Esophagus squamous epithelium (tissue), 4 donors: ENCODE measurements around the gene SPTBN5.

Experiments
- POLR2A ChIP-seq, 4 donors: fragments of 450-650 bp; IDR thresholded peaks; one replicate each; pipeline ENCODE4 v1.6.1; 2017; ENCODE audit warnings: antibody characterized with exemption in 4 of 4, mild to moderate bottlenecking in 4 of 4, moderate library complexity in 3 of 4
- TF ChIP-seq, protein P1 (sequence below), 6 experiments: fragments of 450-650 bp in 4 of 6; fragments of 200-600 bp in 2 of 6; sonication (generic) in 2 of 6; IDR thresholded peaks; one replicate each; pipeline ENCODE4 v1.5.1; 2016 to 2019; ENCODE audit warnings: antibody characterized with exemption in 6 of 6, mild to moderate bottlenecking in 4 of 6, moderate library complexity in 4 of 6

GRCh38 chr15:41824062-41824745, 69.6 kb downstream of the SPTBN5 start:
- no peak for TF ChIP-seq POLR2A (IDR thresholded peaks at IDR 0.05)
- TF ChIP-seq, protein P1, sequence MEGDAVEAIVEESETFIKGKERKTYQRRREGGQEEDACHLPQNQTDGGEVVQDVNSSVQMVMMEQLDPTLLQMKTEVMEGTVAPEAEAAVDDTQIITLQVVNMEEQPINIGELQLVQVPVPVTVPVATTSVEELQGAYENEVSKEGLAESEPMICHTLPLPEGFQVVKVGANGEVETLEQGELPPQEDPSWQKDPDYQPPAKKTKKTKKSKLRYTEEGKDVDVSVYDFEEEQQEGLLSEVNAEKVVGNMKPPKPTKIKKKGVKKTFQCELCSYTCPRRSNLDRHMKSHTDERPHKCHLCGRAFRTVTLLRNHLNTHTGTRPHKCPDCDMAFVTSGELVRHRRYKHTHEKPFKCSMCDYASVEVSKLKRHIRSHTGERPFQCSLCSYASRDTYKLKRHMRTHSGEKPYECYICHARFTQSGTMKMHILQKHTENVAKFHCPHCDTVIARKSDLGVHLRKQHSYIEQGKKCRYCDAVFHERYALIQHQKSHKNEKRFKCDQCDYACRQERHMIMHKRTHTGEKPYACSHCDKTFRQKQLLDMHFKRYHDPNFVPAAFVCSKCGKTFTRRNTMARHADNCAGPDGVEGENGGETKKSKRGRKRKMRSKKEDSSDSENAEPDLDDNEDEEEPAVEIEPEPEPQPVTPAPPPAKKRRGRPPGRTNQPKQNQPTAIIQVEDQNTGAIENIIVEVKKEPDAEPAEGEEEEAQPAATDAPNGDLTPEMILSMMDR (IDR thresholded peaks at IDR 0.05) = no peak
